Liver (tissue), 10 donors: Measurements from ENCODE around the gene HSPA9. TPM values are rescaled to one million over a fixed set of nuclear protein-coding genes. Genes with fewer than 3 reads are reported as not detected.

ENCODE experiments used
- DNase-seq: peaks from one replicate; pipeline ENCODE4 v3.0.0-alpha.2; 2017; ENCODE audit warnings: low spot score
- H3K27ac ChIP-seq, 2 donors: one replicate each; pipeline ENCODE4 v1.7.0; 2013; ENCODE audit warnings: inconsistent platforms in 2 of 2, low read length in 2 of 2, control low read depth in 1 of 2, low read depth in 1 of 2, mild to moderate bottlenecking in 1 of 2
- H3K27me3 ChIP-seq, 4 donors: one replicate each; pipeline versions ENCODE4 v1.6.1 to v1.7.0; 2013; ENCODE audit warnings: low read length in 3 of 4, inconsistent platforms in 1 of 4, mild to moderate bottlenecking in 1 of 4, moderate library complexity in 1 of 4; ENCODE audit not compliant: control insufficient read depth in 4 of 4, insufficient read depth in 4 of 4
- H3K36me3 ChIP-seq, 4 donors: one replicate each; pipeline versions ENCODE4 v1.6.1 to v1.7.0; 2013; ENCODE audit warnings: low read length in 3 of 4, mild to moderate bottlenecking in 3 of 4, low read depth in 1 of 4, moderate library complexity in 1 of 4; ENCODE audit not compliant: control insufficient read depth in 4 of 4, insufficient read depth in 3 of 4
- H3K4me1 ChIP-seq, 4 donors: one replicate each; pipeline versions ENCODE4 v1.6.1 to v1.7.0; 2013; ENCODE audit warnings: low read length in 3 of 4, mild to moderate bottlenecking in 3 of 4, moderate library complexity in 1 of 4; ENCODE audit not compliant: control insufficient read depth in 4 of 4, insufficient read depth in 4 of 4
- H3K4me3 ChIP-seq, 3 donors: one replicate each; pipeline versions ENCODE4 v1.6.1 to v1.7.0; 2013; ENCODE audit warnings: low read length in 3 of 3, control low read depth in 1 of 3, low read depth in 1 of 3, mild to moderate bottlenecking in 1 of 3
- H3K9ac ChIP-seq, 2 donors: one replicate each; pipeline ENCODE4 v1.7.0; 2013; ENCODE audit warnings: low read length in 2 of 2, mild to moderate bottlenecking in 2 of 2, moderate library complexity in 2 of 2, control low read depth in 1 of 2, low read depth in 1 of 2
- H3K9me3 ChIP-seq, 4 donors: one replicate each; pipeline versions ENCODE4 v1.6.1 to v1.7.0; 2013; ENCODE audit warnings: low read length in 3 of 4; ENCODE audit not compliant: control insufficient read depth in 4 of 4
- ATF3 ChIP-seq: IDR thresholded peaks from 2 replicates; pipeline ENCODE4 v1.6.1; 2016; ENCODE audit warnings: antibody characterized with exemption
- HNF4A ChIP-seq, 2 donors: conservative IDR thresholded peaks; 2 replicates each; pipeline ENCODE4 v1.6.1; 2016; ENCODE audit warnings: antibody characterized with exemption in 2 of 2, mild to moderate bottlenecking in 2 of 2
- RAD21 ChIP-seq, 2 donors: IDR thresholded peaks; 2 replicates each; pipeline ENCODE4 v1.6.1; 2016; ENCODE audit warnings: antibody characterized with exemption in 2 of 2, mild to moderate bottlenecking in 2 of 2
- SP1 ChIP-seq: IDR thresholded peaks from 2 replicates; pipeline ENCODE4 v1.6.1; 2018; ENCODE audit warnings: antibody characterized with exemption, mild to moderate bottlenecking
- WGBS: extraction: QIAGEN DNeasy Blood & Tissue Kit; methylation state at CpG from one replicate; pipeline ENCODE4 v1.1.7; 2013; 5-methylcytosine and 5-hydroxymethylcytosine counted together
- polyA plus RNA-seq, 2 donors: library from polyadenylated mRNA; stranded (reverse) in 1 of 2; unstranded in 1 of 2; fragments of 200-250 nt in 1 of 2; fragments of >200 nt in 1 of 2; fragmentation: Nextera tagmentation in 1 of 2; extraction: Ambion mirVana in 1 of 2; gene quantifications; one replicate each; pipeline versions ENCODE4 v1.2.1 to v1.2.3, GENCODE V29; 2013 to 2015
- small RNA-seq: library from RNA; depleted of rRNA; stranded (forward); fragments of <200 nt; gene quantifications from one replicate; pipeline ENCODE3, GENCODE V24; 2014
- total RNA-seq, 2 donors: library from RNA; depleted of rRNA; stranded (reverse); fragments of >200 nt; gene quantifications; one replicate each; pipeline ENCODE4 v1.2.3, GENCODE V29; 2014
- donor health status: healthy.
- donor health status: healthy.
- donor health status: healthy.
- donor health status: healthy.
- donor health status: healthy.

The HSPA9 gene
- total and polyA plus RNA-seq, 4 donors, result 221 to 378 (median 238) TPM

DNA sequence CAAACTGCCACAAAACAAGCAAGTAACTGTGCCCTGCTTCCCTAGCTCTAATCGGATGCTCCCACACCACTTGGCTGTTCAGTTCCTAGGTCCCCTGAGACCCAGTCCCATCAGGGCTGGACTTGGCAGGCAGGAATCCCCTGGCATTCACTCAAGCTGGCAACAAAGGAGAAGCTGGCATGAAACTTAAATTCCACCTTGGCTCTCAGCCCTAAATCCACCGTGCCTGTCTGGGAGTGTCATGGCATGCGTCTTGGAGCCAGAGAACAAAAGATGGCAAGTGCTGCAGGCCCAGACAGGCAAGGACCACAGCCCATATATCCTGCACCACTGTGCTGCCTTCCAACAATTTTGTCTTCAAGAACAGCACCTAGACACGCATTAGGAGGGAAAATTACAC is 70.4 kb downstream of the HSPA9 start:
- peaks cover 4 to 12% (median 8%) of the 10 kb centered on the region in 4 donors for H3K36me3 ChIP-seq
- H3K27me3 ChIP-seq, result no peaks in the 10 kb centered on the region
- H3K4me1 ChIP-seq, result peaks cover 11 to 51% (median 40%) of the 10 kb centered on the region in 4 donors
- H3K4me3 ChIP-seq, result no peak overlapping the region
- no peaks in the 10 kb centered on the region for H3K9me3 ChIP-seq
- TF ChIP-seq RAD21 (IDR thresholded peaks at IDR 0.05) (peak in 1 of 2 donors; percentile 44), SP1 (peak; percentile 16), HNF4A (conservative IDR thresholded peaks at IDR 0.05) (peak in 1 of 2 donors; percentile 54), ATF3 (no peak)
- DNase-seq, result no peak
- H3K27ac ChIP-seq, result peak overlapping the region in 1 of 2 donors; percentile 5
- 40% methylated on average over 4 of the region's 4 CpGs for WGBS
- H3K9ac ChIP-seq, result no peak overlapping the region

Small RNAs within 50 kb of the gene (small RNA-seq; reads per million reads assigned to genes)
- gene RF00154 (42.0 reads per million, percentile 97 among the genes with 10 or more reads in this experiment), gene RF01210 (not detected), gene SNORD63 (195 reads per million, percentile 98 among the genes with 10 or more reads in this experiment)

Other genes starting within 250 kb of the HSPA9 start
- 1 to 10 TPM in 1 of 2 donors, not detected in 1; 6.9 TPM for gene CDC25C, start 243.6 kb downstream of the HSPA9 start, total RNA-seq
- gene CDC25C, start 243.6 kb downstream of the HSPA9 start, polyA plus RNA-seq, result under 1 TPM; 0.49 to 0.59 TPM
- 10 to 100 TPM; 11.1 to 16.9 TPM for gene FAM53C, start 237.1 kb downstream of the HSPA9 start, total RNA-seq
- gene FAM53C, start 237.1 kb downstream of the HSPA9 start, polyA plus RNA-seq, result 1 to 10 TPM; 4.2 to 6.6 TPM
- 10 to 100 TPM; 29.2 to 39.6 TPM for gene KDM3B, start 222.7 kb downstream of the HSPA9 start, total RNA-seq
- 1 to 10 TPM; 6.8 to 8.4 TPM for gene KDM3B, start 222.7 kb downstream of the HSPA9 start, polyA plus RNA-seq
- gene REEP2, start 136.3 kb downstream of the HSPA9 start, total RNA-seq, result under 1 TPM; 0.08 to 0.28 TPM
- under 1 TPM in 1 of 2 donors, not detected in 1; 0.12 TPM for gene REEP2, start 136.3 kb downstream of the HSPA9 start, polyA plus RNA-seq
- 1 to 10 TPM; 1.4 to 6.1 TPM for gene EGR1, start 109.9 kb downstream of the HSPA9 start, total RNA-seq
- gene EGR1, start 109.9 kb downstream of the HSPA9 start, polyA plus RNA-seq, result 10 to 100 TPM; 20.1 to 88.7 TPM
- gene ETF1, start 32.2 kb downstream of the HSPA9 start, total RNA-seq, result 10 to 100 TPM; 37.7 to 39.7 TPM
- gene ETF1, start 32.2 kb downstream of the HSPA9 start, polyA plus RNA-seq, result 10 to 100 TPM; 21.7 to 24.5 TPM
- 100 to 1,000 TPM; 141 to 150 TPM for gene CTNNA1, start 178.0 kb upstream of the HSPA9 start, total RNA-seq
- 10 to 100 TPM; 39.9 to 64.4 TPM for gene CTNNA1, start 178.0 kb upstream of the HSPA9 start, polyA plus RNA-seq